Ishikawa (cell line): ENCODE measurements around the gene TENM3.

Experiments used
- CEBPB ChIP-seq: IDR thresholded peaks from 2 replicates; pipeline ENCODE4 v1.6.1; 2012
- CREB1 ChIP-seq: IDR thresholded peaks from 2 replicates; pipeline ENCODE4 v1.6.1; 2012; ENCODE audit warnings: low read depth
- EGR1 ChIP-seq: IDR thresholded peaks from 2 replicates; pipeline ENCODE4 v1.6.1; 2012
- EP300 ChIP-seq: IDR thresholded peaks from 2 replicates; pipeline ENCODE4 v1.6.1; 2012; ENCODE audit warnings: borderline replicate concordance
- FOXM1 ChIP-seq: IDR thresholded peaks from 2 replicates; pipeline ENCODE4 v1.6.1; 2012; ENCODE audit warnings: low read depth, borderline replicate concordance
- MAX ChIP-seq: IDR thresholded peaks from 2 replicates; pipeline ENCODE4 v1.6.1; 2012
- NFIC ChIP-seq: IDR thresholded peaks from 2 replicates; pipeline ENCODE4 v1.6.1; 2012
- RAD21 ChIP-seq: IDR thresholded peaks from 2 replicates; pipeline ENCODE4 v1.6.1; 2012; ENCODE audit warnings: low read depth
- TAF1 ChIP-seq: IDR thresholded peaks from 2 replicates; pipeline ENCODE4 v1.6.1; 2012; ENCODE audit warnings: low read depth, mild to moderate bottlenecking
- TCF12 ChIP-seq: IDR thresholded peaks from 2 replicates; pipeline ENCODE4 v1.6.1; 2012; ENCODE audit warnings: low read depth
- TEAD4 ChIP-seq: IDR thresholded peaks from 2 replicates; pipeline ENCODE4 v1.6.1; 2012
- USF1 ChIP-seq: IDR thresholded peaks from 2 replicates; pipeline ENCODE4 v1.6.1; 2012
- YY1 ChIP-seq: IDR thresholded peaks from 2 replicates; pipeline ENCODE4 v1.6.1; 2012; ENCODE audit warnings: low read depth
- ZBTB7A ChIP-seq: IDR thresholded peaks from 2 replicates; pipeline ENCODE4 v1.6.1; 2012; ENCODE audit warnings: low read depth
- TF ChIP-seq, protein P1 (sequence below): IDR thresholded peaks from 2 replicates; pipeline ENCODE4 v1.6.1; 2012; ENCODE audit warnings: low read depth, mild to moderate bottlenecking

TENM3 gene

GRCh38 chr4:182303847-182304246 is 60.6 kb downstream of the TENM3 start:
- no peak for TF ChIP-seq EGR1
- TF ChIP-seq TAF1: no peak
- no peak for TF ChIP-seq YY1
- TF ChIP-seq TCF12: no peak
- TF ChIP-seq FOXM1: no peak
- TF ChIP-seq NFIC: no peak
- TF ChIP-seq, protein P1, sequence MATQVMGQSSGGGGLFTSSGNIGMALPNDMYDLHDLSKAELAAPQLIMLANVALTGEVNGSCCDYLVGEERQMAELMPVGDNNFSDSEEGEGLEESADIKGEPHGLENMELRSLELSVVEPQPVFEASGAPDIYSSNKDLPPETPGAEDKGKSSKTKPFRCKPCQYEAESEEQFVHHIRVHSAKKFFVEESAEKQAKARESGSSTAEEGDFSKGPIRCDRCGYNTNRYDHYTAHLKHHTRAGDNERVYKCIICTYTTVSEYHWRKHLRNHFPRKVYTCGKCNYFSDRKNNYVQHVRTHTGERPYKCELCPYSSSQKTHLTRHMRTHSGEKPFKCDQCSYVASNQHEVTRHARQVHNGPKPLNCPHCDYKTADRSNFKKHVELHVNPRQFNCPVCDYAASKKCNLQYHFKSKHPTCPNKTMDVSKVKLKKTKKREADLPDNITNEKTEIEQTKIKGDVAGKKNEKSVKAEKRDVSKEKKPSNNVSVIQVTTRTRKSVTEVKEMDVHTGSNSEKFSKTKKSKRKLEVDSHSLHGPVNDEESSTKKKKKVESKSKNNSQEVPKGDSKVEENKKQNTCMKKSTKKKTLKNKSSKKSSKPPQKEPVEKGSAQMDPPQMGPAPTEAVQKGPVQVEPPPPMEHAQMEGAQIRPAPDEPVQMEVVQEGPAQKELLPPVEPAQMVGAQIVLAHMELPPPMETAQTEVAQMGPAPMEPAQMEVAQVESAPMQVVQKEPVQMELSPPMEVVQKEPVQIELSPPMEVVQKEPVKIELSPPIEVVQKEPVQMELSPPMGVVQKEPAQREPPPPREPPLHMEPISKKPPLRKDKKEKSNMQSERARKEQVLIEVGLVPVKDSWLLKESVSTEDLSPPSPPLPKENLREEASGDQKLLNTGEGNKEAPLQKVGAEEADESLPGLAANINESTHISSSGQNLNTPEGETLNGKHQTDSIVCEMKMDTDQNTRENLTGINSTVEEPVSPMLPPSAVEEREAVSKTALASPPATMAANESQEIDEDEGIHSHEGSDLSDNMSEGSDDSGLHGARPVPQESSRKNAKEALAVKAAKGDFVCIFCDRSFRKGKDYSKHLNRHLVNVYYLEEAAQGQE: no peak
- TF ChIP-seq RAD21: no peak
- TF ChIP-seq EP300: no peak
- no peak for TF ChIP-seq MAX
- no peak for TF ChIP-seq USF1
- no peak for TF ChIP-seq CEBPB
- TF ChIP-seq ZBTB7A: no peak
- TF ChIP-seq TEAD4: no peak
- no peak for TF ChIP-seq CREB1

GRCh38 chr4:182306792-182307507 is 63.7 kb downstream of the TENM3 start:
- no peak for TF ChIP-seq USF1
- no peak for TF ChIP-seq EP300
- no peak for TF ChIP-seq YY1
- peak; percentile 16; the same call in 1 of the 2 replicates for TF ChIP-seq RAD21

DNA sequence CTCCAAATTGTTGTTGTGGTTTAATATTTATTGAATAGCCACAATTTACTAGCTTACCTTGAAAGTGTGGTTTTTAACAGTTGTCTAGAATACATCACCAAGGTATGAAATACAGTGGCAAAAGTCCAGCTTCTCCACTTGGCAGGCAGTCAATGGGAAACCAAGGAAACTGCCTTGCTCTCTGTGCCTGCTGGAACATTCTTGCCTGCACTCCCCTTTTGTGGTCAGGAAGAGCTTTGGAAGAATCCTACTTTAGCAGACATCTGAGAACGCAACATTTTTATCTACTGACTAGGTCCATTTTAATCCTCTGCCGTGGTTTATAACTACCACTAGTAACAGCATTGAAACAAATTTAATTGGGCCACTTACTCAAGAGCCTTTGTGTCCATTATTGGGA is 64.5 kb downstream of the TENM3 start:
- TF ChIP-seq CEBPB (no peak), MAX (no peak), EP300 (peak; percentile 29; the same call in 1 of the 2 replicates), ZBTB7A (no peak), YY1 (no peak), TEAD4 (no peak), TCF12 (peak; percentile 27; the same call in 1 of the 2 replicates), NFIC (peak; percentile 56; the same call in 1 of the 2 replicates)

- no peak for TF ChIP-seq CEBPB
- TF ChIP-seq TEAD4: no peak
- TF ChIP-seq USF1: no peak
- TF ChIP-seq, protein P1: no peak
- TF ChIP-seq MAX: no peak
These were observed 66.7 kb downstream of the TENM3 start for GRCh38 chr4:182309877-182310276.

- TF ChIP-seq NFIC: no peak
- no peak for TF ChIP-seq FOXM1
- 0 out of 2 replicates have a peak, but pooled peaks have one; percentile 3 for TF ChIP-seq USF1
- TF ChIP-seq YY1: no peak
- no peak for TF ChIP-seq CEBPB
- no peak for TF ChIP-seq ZBTB7A
- TF ChIP-seq TCF12: no peak
These were observed 67.1 kb downstream of the TENM3 start for GRCh38 chr4:182310316-182310715.
